Measurements from ENCODE around the gene TMEM63A.

DNA sequence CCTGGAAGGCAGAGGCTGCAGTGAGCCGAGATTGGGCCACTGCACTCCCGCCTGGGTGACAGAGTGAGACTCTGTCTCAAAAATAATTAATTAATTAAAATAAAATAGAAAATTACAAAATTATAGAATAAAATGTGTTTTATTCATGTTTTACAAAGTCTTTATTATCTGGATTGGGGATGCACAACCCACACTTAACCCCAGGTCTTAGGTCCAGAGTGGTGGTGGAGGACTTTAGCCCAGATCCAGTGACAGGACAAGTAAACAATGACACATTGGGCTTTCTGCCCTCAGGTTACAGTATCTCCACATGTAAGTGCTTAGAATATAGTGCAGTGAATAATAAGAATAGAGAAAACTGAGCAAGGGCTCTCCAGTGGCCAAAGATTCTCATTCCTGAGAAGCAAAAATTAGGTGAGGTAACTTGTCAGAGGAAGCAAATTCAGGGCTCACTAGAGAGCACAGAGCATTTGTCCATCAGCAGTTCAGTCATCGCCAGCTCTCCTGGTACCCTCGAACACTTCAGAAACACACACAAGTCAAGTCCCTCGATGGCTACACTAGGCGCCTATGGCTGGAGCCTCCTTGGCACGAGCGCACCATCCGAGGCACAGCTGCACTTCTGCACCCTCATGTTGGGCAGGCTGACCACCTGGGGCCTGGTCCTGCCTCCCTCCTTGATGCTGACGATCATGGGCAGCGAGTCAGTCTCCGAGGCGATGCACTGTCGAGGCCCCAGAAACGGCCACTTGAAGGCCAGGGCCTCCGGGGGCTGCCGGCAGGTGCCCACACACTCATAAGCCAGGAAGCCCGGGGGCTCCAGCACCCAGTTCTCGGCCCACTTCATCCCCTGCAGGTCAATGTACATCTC, 4.2 kb upstream of the TMEM63A start:
- TF ChIP-seq, protein P1, sequence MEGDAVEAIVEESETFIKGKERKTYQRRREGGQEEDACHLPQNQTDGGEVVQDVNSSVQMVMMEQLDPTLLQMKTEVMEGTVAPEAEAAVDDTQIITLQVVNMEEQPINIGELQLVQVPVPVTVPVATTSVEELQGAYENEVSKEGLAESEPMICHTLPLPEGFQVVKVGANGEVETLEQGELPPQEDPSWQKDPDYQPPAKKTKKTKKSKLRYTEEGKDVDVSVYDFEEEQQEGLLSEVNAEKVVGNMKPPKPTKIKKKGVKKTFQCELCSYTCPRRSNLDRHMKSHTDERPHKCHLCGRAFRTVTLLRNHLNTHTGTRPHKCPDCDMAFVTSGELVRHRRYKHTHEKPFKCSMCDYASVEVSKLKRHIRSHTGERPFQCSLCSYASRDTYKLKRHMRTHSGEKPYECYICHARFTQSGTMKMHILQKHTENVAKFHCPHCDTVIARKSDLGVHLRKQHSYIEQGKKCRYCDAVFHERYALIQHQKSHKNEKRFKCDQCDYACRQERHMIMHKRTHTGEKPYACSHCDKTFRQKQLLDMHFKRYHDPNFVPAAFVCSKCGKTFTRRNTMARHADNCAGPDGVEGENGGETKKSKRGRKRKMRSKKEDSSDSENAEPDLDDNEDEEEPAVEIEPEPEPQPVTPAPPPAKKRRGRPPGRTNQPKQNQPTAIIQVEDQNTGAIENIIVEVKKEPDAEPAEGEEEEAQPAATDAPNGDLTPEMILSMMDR (IDR thresholded peaks at IDR 0.05), result no peak
- no peak for TF ChIP-seq POLR2A (IDR thresholded peaks at IDR 0.05)
